ENCODE results near the gene SIGLEC11.
"Not testable (repeated sequence)": the region's sequence is repeated elsewhere in the genome, so short reads cannot be mapped to it uniquely, and the experiment has no call there.

The SIGLEC11 gene

DNA sequence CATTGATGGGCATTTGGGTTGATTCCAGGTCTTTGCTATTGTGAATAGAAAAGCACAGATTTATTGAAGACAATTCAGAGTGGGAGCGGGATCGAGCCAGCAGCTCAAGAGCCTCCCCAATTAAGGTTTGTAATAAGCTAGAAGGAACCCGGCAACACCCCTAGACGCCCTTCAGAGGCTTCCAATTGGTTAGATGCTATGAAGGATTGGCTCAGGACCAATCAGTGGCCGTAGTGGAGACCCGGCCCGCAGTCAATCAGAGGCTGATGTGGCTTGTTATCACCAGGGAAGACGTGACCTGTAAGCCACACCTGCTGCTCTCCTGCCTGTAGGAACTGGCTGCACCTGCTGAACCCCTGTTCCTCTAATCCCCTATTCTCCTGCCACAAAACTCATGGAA is 14.6 kb downstream of the SIGLEC11 start:
- TF ChIP-seq TAF1 (IDR thresholded peaks at IDR 0.05; ENCODE audit: borderline replicate concordance, low read depth, low read length) (no peak), POLR2AphosphoS5 (IDR thresholded peaks at IDR 0.05; ENCODE audit: low read depth, low read length) (no peak), POLR2A (IDR thresholded peaks at IDR 0.05; ENCODE audit: low read depth, low read length) (no peak)
- no peak for FAIRE-seq
- DNase-seq (ENCODE audit: insufficient read length) = no peak

GRCh38 chr19:49944567-49944966 is 16.4 kb downstream of the SIGLEC11 start:
- not testable (repeated sequence) for DNase-seq (ENCODE audit: insufficient read length)
- FAIRE-seq = peak; percentile 17

DNA sequence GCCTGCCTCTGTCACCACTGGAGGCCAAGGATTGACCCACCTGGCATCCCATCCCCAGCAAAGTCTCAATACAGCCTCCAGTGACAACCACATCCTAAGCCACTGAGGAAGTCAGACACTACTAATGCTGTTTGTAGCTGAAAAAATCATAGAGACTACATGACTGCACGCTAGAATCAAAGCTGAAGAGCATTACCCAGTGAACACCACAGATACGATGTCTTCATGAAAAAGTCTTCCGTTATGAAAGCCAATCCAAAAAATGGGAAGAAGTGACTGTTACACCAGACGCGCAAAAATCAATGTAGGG is 20.5 kb downstream of the SIGLEC11 start:
- DNase-seq (ENCODE audit: insufficient read length) (no peak), FAIRE-seq (no peak)
- TF ChIP-seq POLR2AphosphoS5 (IDR thresholded peaks at IDR 0.05; ENCODE audit: low read depth, low read length) = no peak
- no peak for TF ChIP-seq POLR2A (IDR thresholded peaks at IDR 0.05; ENCODE audit: low read depth, low read length)
- no peak for TF ChIP-seq TAF1 (IDR thresholded peaks at IDR 0.05; ENCODE audit: borderline replicate concordance, low read depth, low read length)

GRCh38 chr19:49939721-49940481 is 21.1 kb downstream of the SIGLEC11 start:
- TF ChIP-seq TAF1 (IDR thresholded peaks at IDR 0.05; ENCODE audit: borderline replicate concordance, low read depth, low read length) (no peak), POLR2AphosphoS5 (IDR thresholded peaks at IDR 0.05; ENCODE audit: low read depth, low read length) (no peak), POLR2A (IDR thresholded peaks at IDR 0.05; ENCODE audit: low read depth, low read length) (no peak)
- FAIRE-seq (no peak), DNase-seq (ENCODE audit: insufficient read length) (no peak)

DNA sequence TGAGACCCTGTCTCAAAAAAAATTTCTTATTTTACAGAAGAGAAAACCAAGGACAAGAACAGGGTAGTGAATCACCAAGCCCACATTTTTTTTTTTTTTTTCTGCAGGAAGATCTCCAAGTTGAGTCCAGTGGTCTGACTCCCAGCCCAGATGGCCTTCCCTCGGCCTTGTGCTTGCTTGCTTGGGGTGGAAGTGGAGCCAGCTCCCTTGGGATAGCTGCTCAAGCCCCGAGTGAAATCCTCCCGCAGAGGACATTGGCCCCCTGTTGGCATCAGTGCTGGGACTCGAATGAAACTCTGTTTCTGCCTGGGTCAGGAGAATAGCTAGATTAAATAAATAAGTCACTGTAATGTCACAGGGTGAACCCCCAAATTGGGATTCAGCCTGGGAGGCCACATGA is 22.3 kb downstream of the SIGLEC11 start:
- FAIRE-seq = no peak
- TF ChIP-seq POLR2AphosphoS5 (IDR thresholded peaks at IDR 0.05; ENCODE audit: low read depth, low read length) (no peak), TAF1 (IDR thresholded peaks at IDR 0.05; ENCODE audit: borderline replicate concordance, low read depth, low read length) (no peak), POLR2A (IDR thresholded peaks at IDR 0.05; ENCODE audit: low read depth, low read length) (no peak)
- DNase-seq (ENCODE audit: insufficient read length) = no peak

- peak; percentile 94 for FAIRE-seq
- no peak for DNase-seq (ENCODE audit: insufficient read length)
- TF ChIP-seq TAF1 (IDR thresholded peaks at IDR 0.05; ENCODE audit: borderline replicate concordance, low read depth, low read length) (no peak), POLR2AphosphoS5 (IDR thresholded peaks at IDR 0.05; ENCODE audit: low read depth, low read length) (no peak), POLR2A (IDR thresholded peaks at IDR 0.05; ENCODE audit: low read depth, low read length) (no peak)
Observed at GRCh38 chr19:49937750-49938381, 23.1 kb downstream of the SIGLEC11 start.

DNA sequence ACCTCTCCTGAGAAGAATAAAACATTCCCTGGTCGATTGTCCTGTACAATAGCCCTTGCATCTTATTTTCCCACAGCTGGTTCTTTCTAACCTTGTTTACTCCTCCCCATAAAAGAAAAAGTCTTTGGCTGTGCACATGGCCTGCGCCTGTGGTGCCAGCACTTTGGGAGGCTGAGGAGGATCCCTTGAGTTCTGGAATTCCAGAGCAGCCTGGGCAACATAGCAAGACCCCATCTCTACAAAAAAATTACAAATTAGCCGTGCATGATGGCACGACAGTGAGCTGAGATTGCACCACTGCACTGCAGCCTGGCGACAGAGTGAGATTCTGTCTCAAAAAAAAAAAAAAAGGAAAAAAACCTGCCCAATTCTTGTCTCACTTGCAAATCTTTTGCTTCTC is 24.4 kb downstream of the SIGLEC11 start:
- FAIRE-seq = no peak
- TF ChIP-seq TAF1 (IDR thresholded peaks at IDR 0.05; ENCODE audit: borderline replicate concordance, low read depth, low read length) = no peak
- no peak for TF ChIP-seq POLR2AphosphoS5 (IDR thresholded peaks at IDR 0.05; ENCODE audit: low read depth, low read length)
- no peak for TF ChIP-seq POLR2A (IDR thresholded peaks at IDR 0.05; ENCODE audit: low read depth, low read length)
- DNase-seq (ENCODE audit: insufficient read length) = no peak

- FAIRE-seq (no peak), DNase-seq (ENCODE audit: insufficient read length) (no peak)
- TF ChIP-seq POLR2A (IDR thresholded peaks at IDR 0.05; ENCODE audit: low read depth, low read length) (peak; percentile 87), TAF1 (IDR thresholded peaks at IDR 0.05; ENCODE audit: borderline replicate concordance, low read depth, low read length) (no peak), POLR2AphosphoS5 (IDR thresholded peaks at IDR 0.05; ENCODE audit: low read depth, low read length) (peak; percentile 92)
Observed at GRCh38 chr19:49933643-49934042, 27.3 kb downstream of the SIGLEC11 start.

DNA sequence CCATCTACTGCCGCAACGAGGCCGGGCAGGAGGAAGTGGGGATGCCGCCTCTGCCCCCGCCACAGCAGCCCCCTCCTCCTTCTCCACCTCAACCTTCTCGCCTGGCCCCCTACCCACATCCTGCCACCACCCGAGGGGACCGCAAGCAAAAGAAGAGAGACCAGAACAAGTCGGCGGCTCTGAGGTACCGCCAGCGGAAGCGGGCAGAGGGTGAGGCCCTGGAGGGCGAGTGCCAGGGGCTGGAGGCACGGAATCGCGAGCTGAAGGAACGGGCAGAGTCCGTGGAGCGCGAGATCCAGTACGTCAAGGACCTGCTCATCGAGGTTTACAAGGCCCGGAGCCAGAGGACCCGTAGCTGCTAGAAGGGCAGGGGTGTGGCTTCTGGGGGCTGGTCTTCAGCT is 28.2 kb downstream of the SIGLEC11 start:
- no peak for FAIRE-seq

GRCh38 chr19:49932041-49932451 is 28.9 kb downstream of the SIGLEC11 start:
- no peak for TF ChIP-seq TAF1 (IDR thresholded peaks at IDR 0.05; ENCODE audit: borderline replicate concordance, low read depth, low read length)
- TF ChIP-seq POLR2A (IDR thresholded peaks at IDR 0.05; ENCODE audit: low read depth, low read length) = no peak
- peak; percentile 63; the same call in 1 of the 2 replicates for TF ChIP-seq POLR2AphosphoS5 (IDR thresholded peaks at IDR 0.05; ENCODE audit: low read depth, low read length)
- FAIRE-seq (peak; percentile 21), DNase-seq (ENCODE audit: insufficient read length) (no peak)

More for the DNA sequence above, 28.2 kb downstream of the SIGLEC11 start:
- TF ChIP-seq POLR2A (IDR thresholded peaks at IDR 0.05; ENCODE audit: low read depth, low read length) (no peak; the same call in 1 of the 2 replicates), POLR2AphosphoS5 (IDR thresholded peaks at IDR 0.05; ENCODE audit: low read depth, low read length) (peak; percentile 70; the same call in 1 of the 2 replicates), TAF1 (IDR thresholded peaks at IDR 0.05; ENCODE audit: borderline replicate concordance, low read depth, low read length) (no peak)
- DNase-seq (ENCODE audit: insufficient read length) = no peak

- DNase-seq (ENCODE audit: insufficient read length) (no peak), FAIRE-seq (no peak)
- peak; percentile 56; the same call in 1 of the 2 replicates for TF ChIP-seq POLR2A (IDR thresholded peaks at IDR 0.05; ENCODE audit: low read depth, low read length)
- peak; percentile 51 for TF ChIP-seq POLR2AphosphoS5 (IDR thresholded peaks at IDR 0.05; ENCODE audit: low read depth, low read length)
- TF ChIP-seq TAF1 (IDR thresholded peaks at IDR 0.05; ENCODE audit: borderline replicate concordance, low read depth, low read length) = no peak
Observed at GRCh38 chr19:49931293-49932040, 29.5 kb downstream of the SIGLEC11 start.

All from GM12892 (cell line).